Keratinocyte (primary cell): ENCODE measurements around the gene SCGB2A2.

Source experiments
- CTCF ChIP-seq, 3 experiments: IDR thresholded peaks in 1 of 3; conservative IDR thresholded peaks in 1 of 3; optimal IDR thresholded peaks in 1 of 3; 2 replicates in 2 of 3; 3 replicates in 1 of 3; pipeline versions ENCODE3 to v1.5.1; 2011; ENCODE audit warnings: low read length in 3 of 3, mild to moderate bottlenecking in 3 of 3, moderate library complexity in 2 of 3, control low read depth in 1 of 3, inconsistent platforms in 1 of 3; ENCODE audit not compliant: insufficient read depth in 2 of 3; ENCODE audit errors: extremely low read depth in 1 of 3
- EZH2 ChIP-seq: IDR thresholded peaks from one replicate; pipeline ENCODE4 v1.6.1; 2012; ENCODE audit warnings: inconsistent platforms, mild to moderate bottlenecking, low read length, moderate library complexity

GRCh38 chr11:62267050-62267449, 2.9 kb upstream of the SCGB2A2 start:
- TF ChIP-seq CTCF (optimal IDR thresholded peaks at IDR 0.05 in 1 of 3, IDR thresholded peaks at IDR 0.05 in 1 of 3, conservative IDR thresholded peaks at IDR 0.05 in 1 of 3; ENCODE audit: extremely low read depth in 1 of 3, insufficient read depth in 2 of 3, low read length in 3 of 3) (no peak), EZH2 (no peak)
